Right kidney (tissue), 1 donor: ENCODE data around the gene BEST4.
"Not testable (repeated sequence)": the region's sequence is repeated elsewhere in the genome, so short reads cannot be mapped to it uniquely, and the experiment has no call there.

ENCODE experiments used
- DNase-seq: peaks from one replicate; pipeline ENCODE4 v3.0.0-alpha.2; 2016

BEST4 gene

DNA sequence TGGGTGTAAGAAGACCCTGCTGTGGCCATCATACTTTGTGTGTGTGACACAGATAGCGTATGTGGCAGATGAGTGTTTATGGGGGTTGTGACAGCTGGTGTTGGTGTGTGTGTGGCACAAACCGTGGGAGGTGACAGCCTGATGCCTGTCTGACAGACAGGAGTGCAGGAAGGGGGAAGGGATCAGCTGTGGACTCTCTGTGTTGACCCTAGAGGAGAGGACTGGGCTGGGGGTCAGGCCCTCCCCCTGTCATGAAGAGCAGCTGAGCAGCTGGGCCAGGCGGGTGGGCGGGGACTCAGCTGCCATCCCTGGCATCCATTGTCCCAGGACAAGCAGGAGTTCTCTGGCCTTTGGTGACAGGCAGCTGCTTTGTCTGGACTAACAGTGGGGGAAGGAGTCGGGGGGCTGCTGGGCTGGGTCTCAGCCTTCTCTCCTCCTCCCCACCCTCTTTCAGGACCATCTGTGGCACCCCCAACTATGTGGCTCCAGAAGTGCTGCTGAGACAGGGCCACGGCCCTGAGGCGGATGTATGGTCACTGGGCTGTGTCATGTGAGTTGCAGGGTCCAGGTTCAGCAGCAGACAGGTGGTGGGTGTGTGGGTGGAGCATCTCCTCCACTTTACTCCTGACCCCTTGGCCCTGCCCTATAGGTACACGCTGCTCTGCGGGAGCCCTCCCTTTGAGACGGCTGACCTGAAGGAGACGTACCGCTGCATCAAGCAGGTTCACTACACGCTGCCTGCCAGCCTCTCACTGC is 14.5 kb upstream of the BEST4 start:
- no peak for DNase-seq

DNA sequence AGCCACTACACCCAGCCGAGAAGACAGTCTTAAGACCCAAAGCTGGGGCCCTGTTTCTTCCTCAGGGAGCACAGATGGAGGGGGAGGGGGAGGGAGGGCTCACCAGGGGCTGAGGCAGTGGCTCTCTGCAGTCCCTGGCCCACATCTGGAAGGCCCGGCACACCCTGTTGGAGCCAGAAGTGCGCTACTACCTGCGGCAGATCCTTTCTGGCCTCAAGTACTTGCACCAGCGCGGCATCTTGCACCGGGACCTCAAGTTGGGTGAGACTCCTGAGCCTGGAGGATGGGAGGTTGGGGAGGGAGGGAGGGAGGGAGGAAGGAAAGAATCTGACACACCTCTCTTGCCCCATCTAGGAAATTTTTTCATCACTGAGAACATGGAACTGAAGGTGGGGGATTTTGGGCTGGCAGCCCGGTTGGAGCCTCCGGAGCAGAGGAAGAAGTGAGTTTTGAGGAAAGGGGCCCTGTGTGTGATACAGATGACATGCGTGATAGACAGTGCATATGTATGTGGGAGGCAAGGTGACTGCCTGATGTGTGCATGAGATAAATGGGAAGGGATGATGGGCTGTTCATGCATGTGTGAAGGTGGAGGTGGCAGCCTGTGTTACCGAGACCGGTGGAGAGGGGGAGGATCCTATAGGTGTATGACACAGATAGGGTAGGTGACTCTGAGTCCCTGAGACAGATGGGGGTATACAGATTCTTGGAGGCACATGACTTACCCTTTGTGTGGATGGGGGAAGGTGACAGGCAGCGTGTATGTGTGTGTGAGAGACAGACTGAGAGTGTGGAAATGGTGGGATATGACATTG is 13.7 kb upstream of the BEST4 start:
- peak; percentile 42 for DNase-seq

DNA sequence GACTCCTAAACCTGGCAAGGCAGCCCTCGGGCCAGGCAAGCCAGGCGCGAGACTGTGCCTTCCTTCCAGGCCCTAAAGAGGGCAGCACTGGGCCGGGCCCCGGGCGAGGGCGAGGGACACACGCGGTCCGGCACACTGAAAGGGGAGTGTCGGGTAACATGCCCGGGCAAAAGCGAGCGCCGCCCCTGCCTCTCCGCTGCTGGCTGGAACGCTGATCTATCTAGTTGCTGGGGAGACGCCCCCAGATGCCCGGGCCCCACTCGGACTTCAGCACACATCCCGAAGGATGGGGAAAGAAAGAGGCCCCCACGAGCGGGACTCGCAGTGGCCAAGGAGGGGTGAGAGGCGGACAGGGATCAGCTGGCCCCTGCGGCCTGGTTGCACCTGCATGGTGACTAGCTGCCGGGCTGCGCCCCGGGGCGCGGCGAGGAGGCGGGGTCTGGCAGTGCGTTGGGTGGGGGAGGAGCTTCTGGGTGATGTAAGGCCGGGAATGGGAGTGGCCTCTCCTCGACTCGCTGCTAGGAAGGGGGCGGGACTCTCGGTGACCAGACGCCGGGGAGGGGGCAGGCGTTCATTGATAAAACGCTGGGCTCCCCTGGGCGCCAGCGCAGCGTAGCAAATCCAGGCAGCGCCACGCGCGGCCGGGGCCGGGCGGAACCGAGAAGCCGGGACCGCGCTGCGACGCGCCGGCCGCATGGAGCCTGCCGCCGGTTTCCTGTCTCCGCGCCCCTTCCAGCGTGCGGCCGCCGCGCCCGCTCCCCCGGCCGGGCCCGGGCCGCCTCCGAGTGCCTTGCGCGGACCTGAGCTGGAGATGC is 12.0 kb upstream of the BEST4 start, which contains the start of gene PLK3:
TSS of gene PLK3 (plus strand) at position 608 of the 815 bp plus-strand sequence. CDS start at position 695, 87 bp downstream.
- peak; percentile 100 for DNase-seq

DNA sequence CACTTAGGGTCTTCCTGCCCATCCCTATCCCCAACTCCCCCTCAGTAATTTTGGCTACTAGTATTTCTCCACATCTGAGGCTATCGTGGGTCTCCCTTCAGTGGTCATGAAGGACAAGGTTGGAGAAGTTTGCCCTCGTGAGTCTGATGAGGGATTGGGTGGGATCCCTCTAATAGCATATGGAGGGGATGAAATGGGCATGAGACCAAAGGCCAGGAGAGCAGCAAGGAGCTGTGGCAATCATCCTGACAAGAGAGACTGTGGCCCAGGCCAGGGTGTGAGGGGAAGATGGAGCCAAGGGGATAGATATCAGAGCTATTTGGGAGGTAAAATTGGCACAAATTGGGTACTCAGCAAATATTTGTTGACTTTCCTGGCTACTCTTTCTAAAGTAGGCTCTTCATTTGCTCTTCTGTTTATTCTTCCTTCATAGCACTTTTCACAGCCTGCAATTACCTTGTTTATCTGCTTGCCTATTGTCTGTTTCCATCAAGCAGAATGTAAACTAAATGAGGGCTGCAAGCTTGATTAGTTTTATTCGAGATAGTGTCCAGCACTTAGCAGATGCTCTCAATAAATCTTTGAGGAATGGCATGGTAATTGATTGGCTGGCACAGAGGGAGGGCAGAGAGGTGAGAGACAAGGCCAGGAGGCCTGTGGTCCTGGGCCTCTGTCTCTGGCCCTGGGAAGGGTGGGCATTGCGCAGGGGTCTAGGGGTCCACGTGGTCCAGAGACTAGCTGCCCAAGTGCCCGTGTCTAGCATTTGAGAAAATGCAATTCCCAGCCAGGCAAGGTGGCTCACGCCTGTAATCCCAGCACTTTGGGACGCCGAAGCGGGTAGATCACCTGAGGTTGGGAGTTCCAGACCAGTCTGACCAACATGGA is 10.8 kb upstream of the BEST4 start:
- no peak for DNase-seq

DNA sequence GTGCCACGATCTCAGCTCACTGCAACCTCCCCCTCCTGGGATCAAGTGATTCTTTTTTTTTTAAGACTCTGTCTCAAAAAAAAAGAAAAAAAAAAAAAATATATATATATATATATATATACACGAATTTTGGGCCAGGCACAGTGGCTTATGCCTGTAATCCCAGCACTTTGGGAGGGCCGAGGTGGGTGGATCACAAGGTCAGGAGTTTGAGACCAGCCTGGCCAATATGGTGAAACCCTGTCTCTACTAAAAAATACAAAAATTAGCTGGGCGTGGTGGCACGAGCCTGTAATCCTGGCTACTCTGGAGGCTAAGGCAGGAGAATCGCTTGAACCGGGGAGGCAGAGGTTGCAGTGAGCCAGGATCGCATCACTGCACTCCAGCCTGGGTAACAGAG is 9.9 kb upstream of the BEST4 start:
- DNase-seq: not testable (repeated sequence)

DNA sequence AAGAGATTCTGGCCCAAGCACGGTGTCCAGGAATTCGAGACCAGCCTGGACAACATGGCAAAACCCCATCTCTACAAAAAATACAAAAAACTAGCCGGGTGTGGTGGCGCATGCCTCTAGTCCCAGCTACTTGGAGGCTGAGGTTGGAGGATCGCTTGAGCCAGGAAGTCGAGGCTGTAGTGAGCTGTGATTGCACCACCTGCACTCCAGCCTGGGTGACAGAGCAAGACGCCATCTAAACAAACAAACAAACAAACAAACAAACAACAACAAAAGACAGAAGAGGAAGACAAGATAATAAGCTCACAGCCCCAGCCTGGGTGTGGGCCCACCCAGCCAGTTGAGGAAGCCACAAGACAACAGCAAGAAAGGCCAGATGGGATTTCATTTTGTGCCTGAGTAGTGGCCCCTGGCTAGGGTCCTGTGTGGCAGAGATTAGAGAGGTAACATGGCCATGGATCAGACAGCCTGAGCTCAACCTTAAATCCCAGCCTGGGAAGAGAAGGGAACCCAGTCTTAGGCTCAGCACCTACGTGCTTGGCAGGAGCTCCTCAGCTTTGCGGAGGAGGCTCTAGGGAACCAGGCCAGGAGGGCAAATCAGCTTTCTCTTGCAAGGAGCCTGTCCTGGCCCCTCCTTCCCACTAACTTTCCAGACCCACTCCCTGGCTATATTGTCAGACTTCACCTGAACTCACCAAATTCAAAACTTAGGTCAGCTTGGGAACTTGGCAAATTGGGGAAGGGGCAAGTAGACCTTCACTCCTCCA is 4.9 kb upstream of the BEST4 start:
- no peak for DNase-seq

DNA sequence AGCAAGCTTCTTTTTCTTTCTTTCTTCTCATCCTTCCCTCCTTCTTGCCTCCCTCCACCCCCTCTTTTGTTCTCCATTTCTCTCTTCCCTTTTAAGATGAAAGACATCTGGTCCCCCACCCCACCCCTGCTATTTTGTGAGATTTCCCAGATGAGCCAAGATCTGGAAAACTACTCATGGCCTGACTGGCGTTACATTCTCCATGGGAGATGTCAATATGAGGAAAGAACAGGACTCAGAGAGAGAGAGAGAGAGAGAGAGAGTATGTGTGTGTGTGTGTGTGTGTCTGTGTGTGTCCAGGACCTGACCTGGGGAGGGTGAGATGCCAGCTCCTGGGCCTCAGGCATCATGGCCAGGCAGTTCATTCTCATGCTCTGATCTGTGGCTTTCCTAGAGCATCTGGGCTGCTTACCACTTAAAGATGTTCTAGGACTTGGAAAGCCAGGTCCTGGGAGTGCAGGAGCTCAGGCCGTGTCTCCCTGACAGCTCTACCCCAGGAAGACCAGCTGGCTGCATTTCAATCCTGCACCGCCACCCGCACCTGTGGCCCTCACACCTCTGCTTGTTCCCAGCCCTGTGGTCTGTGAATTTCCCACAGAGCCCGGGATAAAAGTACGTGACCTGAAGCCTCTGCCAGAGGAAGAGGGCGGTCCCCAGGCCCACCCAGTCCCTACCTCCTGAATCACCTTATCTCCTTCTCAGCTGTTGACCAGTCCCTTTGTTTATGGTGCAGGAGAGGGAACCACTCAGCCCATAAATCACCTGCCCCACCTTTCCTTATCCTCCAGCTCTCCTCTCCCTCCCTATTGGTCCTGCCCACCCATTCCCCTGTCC is 3.2 kb upstream of the BEST4 start:
- no peak for DNase-seq

DNA sequence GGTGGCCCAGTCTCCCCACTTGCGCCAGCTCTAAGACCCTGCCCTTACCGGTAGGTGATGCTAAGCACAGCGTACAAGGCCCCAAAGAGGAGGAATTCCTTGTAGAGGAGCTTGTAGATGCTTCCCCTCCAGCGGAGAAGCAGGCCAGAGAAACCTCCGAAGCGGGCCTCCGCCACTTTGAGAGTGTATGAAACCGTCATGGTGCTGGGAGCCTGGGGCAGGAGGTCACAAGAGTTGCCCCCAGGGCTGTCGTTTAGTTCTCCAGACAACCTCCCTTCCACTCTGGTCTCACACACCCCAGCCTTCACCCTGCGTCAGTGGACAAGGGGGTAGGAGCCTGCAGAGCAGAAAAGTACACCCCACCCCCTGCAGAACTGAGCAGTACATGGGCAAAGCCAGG is 464 bp downstream of the BEST4 start:
- DNase-seq: no peak

DNA sequence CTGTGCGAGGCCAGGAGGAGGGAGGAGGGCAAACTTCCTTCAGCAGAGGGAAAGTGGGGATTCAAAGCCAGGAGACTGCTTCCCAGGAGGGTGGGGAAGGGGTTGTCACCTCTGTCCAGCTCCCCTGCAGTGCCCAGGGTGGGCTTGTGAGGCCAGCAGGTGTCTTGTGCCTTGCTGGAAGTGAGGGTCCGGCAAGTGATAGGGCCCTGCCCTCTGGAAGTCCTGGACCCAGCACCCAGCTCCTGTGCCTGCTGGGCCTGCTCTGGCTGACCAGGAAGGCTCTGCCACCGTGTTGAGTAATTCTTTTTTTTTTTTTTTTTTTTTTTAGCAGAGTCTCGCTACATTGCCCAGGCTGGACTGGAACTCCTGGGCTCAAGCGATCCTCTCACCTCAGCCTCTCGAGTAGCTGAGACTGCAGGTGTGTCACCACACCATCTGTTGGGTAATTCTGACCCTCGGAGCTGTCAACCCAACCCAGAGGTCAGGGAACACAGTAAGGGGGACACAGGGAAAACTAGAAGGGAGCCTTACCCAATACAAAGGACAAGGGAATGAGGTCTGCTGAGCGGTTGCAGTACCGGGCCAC is 1.0 kb downstream of the BEST4 start:
- DNase-seq: no peak

DNA sequence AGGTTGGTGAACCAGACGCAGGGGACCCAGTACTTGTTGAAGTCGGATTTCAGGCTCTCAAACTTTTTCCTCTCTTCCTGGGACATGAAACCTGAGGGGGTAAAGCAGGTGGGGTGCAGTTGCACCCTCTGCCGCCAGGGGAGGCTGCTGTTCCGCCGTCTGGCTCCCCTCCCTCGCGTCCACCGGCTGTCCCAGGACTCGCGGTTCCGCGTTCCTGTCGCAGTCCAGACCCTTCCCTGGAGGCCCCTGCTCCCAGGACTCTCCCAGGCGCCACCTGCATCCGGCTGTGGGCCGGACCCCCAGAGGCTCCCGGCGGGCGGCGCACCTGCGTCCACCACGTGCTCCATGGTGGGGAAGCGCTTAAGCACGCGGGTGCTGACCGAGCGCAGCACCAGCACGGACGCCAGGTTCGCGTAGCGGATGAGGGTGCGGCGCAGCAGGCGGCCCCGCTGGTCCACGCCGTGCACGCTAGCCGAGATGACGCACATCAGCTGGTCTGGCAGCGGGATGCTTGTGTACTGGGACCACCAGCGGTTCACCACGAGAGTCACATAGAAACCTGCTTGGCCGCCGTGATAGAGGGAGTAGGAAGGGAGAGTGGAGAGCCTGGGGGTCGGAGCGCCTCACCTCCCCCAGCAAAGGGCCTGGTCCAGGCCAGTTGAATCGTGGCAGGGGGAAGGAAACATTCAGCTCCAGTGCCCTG is 1.7 kb downstream of the BEST4 start:
- peak; percentile 89 for DNase-seq

DNA sequence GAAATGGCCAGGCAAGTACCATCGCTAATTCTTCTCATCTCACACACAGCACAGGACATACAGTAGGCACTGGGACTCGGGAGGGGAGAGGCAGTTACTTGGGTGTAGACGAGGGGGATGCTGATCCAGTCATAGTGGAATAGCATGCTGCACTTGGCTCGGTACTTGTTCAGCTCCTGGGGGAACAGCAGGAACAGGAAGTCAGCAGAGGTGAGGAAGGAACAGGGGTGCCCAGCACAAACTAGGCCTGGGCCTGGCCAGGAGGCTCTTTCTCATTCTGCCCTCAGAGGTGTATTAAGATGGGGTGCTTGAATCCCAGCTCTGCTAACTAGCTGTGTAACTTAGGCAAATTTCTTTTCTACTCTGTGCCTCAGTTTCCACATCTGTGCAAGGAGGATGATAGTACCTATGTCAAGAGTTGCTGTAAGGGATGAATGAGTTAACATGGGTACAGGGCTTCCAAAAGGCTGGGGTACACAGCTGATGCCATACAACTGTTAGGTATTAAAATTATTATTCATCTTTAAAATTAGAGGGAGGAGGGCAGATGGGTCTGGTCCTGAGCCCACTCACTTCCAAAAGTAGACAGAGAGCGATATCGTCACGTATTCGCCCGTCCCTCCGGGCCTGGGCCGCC is 2.4 kb downstream of the BEST4 start:
- DNase-seq: no peak

DNA sequence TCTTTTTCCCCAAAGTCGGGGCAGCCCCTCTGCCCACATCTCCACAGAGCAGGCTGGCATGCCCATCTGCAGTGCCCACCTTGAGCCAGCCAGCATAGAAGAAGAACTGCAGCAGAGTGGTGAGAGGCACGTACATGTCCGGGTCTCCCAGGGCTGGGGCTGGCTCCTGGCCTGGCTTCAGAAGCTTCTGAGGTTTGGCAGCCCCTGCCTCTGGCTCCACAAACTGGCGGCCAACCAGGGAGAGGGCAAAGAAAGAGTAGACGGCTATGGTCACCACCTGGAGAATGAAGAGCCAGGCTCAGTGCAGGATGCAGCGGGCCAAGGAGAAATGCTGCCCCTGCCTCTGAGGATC is 3.0 kb downstream of the BEST4 start:
- no peak for DNase-seq

DNA sequence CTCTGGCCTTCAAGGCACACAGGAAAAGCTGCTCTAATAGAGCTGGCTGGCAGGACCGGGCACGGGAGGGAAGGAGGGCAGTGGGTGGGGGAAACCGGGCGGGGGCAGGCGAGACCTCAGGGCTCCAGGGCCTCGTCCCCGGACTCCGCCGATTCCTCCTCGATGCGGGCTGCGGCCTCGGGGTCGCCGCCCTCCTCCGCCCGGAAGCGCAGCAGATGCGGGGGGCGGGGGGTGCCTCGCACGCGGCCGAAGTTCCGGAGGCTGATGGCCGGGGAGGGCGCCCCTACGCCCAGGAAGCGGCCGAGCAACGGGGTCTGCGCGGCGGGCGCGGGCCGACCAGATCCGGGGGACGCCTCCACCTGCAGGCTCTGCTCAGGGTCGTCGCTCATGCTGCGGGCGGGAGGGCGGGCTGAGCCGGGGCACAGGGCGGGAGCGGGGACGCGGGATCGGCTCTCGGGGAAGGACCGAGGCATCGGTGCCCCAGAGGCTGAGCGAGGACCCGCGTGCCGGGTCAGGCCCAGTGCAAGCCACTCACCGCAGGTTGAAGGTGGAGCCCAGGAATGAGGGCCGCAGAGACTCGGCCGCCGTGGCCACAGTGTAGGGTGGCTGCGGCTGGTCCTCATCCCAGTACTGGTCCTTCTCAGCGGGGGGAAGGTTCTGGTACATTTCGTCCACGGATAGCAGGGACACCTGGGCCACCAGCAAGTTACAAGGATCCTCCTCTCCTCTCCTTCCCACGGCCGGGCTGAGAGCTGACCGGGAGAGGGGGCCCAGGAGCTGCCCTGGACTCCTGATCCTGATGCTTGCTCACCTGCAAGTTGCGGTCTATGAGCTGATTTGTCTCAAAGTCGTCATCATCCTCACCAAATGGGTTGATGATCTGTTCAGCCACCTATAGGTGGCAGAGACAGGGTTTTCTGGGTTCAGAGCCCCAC is 3.6 kb downstream of the BEST4 start:
- DNase-seq: peak; percentile 70

DNA sequence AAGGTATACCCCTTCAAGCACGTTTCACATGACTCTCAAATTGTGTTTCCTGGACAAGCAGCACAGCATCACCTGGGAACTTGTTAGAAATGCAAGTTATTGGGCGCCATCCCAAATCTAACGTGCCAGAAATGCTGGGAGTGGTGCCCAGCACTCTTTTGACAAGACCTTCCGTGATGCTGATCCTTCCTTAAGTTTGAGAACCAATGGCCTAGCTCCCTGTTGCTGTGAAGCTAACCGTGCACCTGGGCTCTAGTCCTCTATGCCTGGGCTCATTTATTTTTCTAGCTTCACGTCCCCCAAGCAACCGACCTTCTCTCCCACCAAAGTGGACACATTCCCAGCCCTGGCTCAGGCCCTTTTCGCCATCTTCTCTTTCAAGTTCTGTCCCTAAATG is 4.3 kb downstream of the BEST4 start:
- no peak for DNase-seq

DNA sequence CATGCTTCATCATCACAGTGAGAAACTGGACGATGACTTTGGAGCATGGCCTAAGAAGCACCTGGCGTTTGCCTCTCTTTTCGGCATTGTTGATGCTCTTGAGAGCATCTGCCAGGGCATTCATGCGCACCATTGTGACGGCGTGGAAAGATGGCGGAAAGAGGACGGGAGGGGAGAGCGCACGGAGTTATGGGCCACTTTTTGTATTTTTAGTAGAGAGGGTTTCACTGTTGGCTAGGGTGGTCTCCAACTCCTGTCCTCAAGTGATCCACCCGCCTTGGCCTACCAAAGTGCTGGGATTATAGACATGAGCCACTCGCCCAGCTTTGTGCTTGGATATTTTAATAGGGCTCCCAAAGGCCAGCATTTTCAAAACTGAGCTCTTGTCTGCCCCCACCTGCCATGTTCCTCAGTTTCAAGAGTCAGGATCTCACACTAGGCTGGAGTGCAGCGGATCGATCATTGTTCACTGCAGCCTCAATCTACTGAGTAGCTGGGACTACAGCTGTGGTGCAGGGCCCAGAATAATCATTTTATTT is 7.3 kb downstream of the BEST4 start:
- no peak for DNase-seq

DNA sequence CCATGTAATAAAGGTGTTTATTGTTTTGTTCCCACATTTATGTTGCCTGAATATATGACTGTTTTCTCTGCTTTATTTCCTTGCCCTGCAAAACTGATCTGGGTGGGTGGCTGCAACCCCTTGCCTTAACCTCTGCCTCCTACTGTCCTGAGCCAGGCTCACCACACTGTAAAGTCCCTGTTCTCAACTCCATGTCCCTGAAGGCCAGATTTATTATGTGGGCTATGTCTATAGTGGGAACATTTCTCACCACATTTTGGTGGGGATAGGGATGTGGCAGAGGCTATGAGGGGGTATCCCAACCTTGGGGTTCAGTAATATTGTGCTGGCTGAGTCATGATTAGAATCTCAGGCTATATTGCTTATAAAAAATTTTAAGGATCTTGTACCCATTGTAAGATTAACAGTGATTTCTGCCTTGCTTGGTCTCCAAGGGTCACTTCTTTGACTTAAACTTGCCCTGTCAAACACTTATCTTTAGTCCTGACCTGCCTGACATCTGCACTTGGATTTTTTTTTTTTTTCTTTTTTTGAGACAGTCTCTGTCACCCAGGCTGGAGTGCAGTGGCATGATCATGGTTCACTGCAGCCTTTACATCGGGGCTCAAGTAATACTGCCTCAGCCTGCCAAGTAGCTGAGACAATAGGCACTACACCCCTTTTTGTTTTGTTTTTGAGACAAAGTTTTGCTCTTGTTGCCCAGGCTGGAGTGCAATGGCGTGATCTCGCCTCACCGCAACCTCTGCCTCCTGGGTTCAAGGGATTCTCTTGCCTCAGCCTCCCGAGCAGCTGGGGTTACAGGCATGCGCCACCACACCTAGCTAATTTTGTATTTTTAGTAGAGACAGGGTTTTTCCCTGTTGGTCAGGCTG is 9.0 kb downstream of the BEST4 start:
- DNase-seq: no peak
